HG03097 (cell line): ENCODE data around the gene FN3KRP.
"Not testable (repeated sequence)": the region's sequence is repeated elsewhere in the genome, so short reads cannot be mapped to it uniquely, and the experiment has no call there.

ENCODE experiments used
- ATAC-seq: cut with Tn5 transposase; IDR thresholded peaks from one replicate; pipeline ENCODE4 v1.9.1; 2021; ENCODE audit not compliant: unreplicated experiment, low FRiP score

FN3KRP gene

DNA sequence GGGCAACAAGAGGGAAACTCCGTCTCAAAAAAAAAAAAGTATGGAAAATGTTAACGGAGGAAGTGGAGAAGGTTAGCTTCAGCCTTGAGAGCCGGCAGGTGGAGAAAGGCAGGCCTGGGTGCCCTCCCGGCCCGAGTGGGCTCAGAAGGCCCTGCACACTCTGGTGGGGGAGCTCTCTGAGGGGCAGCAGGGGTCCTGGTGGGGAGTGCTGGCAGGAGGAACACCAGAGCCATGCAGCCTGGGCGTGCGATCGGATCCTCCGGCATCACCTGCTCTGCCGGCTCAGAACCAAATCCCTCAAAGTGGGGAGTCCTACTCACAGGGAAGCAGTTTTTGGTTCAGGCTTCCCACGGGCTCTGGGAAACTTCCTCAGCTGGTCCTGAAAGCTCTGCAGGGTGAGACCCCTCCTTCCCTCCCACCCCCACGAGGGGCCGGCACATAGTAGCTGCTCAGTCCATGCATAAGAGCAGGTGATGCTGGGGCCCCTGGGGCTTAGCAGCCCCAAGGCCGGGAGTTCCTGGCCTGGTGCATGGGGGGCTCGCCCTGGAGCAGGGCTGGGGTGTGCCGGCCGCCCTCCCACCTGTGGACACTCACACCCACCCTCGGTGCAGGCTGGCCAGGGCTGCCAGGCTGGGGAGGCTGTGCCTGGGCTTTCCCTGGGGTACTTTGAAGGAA lies 20.1 kb downstream of the FN3KRP start:
- no peak for ATAC-seq

DNA sequence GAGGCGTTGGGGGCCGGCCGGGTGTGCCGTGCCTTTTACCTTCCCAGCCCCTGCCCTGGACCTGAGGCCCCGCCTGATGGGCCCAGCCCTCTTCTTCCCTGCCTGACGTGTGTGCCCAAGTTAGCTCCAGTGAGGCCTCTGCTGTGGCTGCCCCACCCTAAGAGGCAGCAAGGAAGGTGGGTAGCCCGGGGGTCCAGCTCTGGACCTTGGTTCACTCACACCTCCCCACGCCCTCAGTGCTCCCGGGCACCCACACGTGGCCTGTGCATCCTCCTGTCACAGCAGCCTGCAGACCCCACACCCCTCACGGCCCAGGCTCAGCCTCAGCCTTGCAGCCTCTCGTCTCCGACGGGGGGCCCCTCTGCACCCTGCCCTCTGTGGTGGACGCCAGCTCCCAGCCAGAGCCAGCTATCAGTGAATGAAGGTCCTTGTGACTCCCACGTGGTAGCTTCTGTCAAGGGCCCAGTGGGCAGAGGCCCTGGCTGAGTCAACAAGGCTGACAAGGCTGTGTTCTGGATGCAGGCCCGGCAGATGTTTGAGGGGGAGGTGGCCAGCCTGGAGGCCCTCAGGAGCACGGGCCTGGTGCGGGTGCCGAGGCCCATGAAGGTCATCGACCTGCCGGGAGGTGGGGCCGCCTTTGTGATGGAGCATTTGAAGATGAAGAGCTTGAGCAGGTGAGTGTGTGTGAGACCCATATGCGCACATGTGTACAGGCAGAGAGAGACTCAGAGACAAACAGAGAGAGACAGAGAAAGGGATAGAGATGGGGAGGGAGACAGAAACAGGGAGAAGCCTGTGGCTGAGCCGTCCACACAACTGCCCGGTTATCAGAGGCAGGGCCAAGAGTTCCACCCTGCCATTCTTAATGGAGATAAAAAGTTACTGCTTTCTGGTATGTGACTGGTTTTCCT lies 21.7 kb downstream of the FN3KRP start:
- no peak for ATAC-seq

DNA sequence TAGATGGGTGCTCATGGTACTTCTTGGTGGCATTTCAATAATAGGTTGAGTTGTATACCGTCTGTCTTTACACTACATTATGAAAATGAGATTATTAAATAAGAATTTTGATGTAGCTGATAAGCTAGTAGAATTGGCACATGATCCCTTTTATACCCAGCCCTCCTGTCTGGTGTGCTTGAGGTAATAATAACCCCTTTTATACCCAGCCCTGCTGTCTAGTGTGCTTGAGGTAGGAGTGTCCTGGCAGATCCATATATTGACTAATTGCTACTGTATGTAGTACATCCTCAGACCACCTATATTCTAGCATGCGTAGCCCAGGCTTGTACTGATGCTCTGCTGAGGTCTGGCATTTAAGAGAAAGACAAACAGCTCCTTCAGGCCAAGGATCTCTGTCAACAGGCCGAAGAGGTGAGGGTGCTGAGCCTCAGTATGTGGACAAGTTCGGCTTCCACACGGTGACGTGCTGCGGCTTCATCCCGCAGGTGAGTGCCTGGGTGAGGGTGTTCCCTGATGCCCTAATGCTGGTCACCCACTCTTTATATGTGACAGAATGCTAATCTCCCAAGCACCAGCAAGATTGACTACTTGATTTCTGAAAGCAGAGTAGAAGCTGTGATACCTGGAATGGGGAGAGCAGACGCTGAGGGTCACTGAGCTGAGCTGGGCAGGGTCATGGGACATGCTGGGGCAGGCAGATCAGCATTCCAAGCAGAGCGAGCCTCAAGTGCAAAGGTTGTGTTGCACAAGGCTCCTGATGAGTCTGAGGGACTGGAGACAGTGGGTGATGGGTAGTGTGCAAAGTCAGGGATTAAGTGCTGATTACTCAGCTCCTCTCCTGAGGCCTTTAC lies 24.6 kb downstream of the FN3KRP start:
- no peak for ATAC-seq

DNA sequence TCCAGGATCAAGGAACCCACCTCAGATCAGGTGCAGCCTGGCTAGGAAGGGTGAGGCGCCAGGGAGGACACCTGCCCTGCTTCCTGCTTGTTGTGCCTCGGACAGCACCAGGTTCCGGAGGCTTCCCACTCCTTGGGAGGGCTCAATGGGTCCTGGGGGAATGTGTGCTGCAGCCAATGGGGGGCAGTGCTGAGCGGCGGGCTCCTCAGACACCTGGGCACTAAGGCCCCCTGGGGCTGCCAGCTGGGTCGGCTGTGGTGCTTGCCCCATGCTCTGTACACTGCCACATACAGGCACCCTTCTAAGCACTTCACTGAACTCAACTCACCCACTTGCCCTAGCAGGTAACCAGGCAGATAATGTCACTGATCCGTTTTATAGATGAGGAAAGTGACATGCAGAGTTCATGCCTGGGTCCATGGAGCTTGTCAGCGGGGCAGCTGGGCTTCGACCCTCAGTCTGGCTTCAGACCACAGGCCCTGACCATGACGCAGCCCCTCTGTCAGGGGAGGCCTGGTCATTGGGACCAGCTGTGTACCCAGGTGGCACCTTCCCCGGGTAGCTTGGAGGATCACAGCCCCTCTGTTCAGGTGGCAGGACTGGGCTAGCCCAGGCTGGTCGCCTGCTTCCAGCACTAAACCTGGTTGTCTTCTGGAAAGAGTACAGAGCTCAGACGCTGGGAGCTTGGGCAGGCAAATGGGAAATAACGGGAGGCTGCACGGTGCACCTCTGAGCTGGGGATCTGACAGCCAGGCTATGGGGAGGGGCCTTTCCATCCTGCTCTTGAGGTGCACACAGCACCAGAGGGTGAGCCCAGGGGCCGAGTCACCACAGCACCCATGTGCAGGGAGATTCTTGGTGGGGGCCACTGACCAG lies 27.1 kb downstream of the FN3KRP start:
- no peak for ATAC-seq

DNA sequence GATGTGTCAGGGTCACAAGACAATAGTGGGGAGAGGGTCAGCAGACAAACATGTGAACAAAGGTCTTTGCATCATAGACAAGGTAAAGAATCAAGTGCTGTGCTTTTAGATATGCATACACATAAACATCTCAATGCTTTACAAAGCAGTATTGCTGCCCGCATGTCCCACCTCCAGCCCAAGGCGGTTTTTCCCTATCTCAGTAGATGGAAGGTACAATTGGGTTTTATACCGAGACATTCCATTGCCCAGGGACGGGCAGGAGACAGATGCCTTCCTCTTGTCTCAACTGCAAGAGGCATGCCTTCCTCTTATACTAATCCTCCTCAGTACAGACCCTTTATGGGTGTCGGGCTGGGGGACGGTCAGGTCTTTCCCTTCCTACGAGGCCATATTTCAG lies 28.2 kb downstream of the FN3KRP start:
- not testable (repeated sequence) for ATAC-seq

DNA sequence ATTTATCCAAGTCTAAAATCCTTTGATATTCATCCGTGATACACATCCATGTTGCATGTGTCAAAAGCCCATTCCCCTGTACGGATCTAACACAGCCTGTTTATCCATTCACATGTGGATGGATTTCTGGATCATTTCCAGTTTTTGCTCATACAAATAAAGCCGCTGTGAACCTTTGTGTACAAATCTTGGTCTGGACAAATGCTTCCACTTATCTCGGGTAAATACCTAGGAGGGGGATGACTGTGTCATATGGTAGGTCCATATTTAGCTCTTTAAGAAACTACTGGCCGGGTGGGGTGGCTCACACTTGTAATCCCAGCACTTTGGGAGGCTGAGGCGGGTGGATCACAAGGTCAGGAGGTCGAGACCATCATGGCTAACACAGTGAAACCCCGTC lies 29.0 kb downstream of the FN3KRP start:
- ATAC-seq = no peak

DNA sequence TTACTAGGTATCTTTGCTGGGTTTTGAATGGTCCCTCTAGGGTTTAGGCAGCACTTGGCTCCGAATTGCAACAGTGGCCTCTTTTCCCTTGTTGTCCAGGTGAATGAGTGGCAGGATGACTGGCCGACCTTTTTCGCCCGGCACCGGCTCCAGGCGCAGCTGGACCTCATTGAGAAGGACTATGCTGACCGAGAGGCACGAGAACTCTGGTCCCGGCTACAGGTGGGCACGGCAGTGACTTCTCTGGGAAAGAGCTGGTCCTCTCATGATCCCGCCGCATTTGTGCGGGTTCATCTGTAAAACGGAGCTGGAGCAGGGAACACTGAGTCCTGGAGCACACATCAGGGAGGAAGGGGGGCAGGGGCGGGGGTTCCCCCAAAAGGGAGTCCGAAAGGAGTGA lies 32.2 kb downstream of the FN3KRP start:
- ATAC-seq = no peak

DNA sequence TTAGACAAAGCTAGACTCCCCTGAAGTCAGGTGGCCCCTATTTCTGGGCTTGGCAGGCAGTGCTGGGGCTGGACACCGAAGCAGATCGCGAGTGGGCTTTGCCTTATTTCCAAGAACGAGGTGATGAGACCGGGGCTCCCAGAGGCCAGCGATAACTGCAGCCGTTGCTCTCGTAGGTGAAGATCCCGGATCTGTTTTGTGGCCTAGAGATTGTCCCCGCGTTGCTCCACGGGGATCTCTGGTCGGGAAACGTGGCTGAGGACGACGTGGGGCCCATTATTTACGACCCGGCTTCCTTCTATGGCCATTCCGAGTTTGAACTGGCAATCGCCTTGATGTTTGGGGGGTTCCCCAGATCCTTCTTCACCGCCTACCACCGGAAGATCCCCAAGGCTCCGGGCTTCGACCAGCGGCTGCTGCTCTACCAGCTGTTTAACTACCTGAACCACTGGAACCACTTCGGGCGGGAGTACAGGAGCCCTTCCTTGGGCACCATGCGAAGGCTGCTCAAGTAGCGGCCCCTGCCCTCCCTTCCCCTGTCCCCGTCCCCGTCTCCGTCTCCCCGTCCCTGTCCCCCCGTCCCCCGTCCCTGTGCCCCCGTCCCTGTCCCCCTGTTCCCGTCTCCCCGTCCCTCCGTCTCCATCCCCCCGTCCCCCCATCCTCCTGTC lies 33.9 kb downstream of the FN3KRP start:
- no peak for ATAC-seq

DNA sequence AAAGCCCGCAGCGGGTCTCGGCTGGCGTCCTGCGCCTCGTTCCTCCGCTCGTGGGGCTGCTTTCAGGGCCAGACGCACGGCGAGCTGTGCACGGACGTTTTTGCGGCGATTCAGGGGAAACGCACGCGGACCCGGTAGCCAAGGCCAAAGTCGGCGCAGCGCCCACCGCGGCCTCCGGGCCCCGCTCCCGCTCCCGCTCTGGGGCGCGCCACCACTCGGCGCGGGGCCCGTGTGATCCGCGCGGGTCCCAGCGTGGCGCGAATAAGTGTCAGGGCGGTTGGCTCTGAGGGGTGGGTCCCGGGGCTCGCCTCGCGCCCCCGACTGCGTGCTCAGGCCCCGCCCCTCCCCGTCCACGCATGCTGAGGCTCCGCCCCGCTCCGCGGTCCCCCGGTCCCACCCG lies 34.7 kb downstream of the FN3KRP start:
- peak; percentile 33 for ATAC-seq

DNA sequence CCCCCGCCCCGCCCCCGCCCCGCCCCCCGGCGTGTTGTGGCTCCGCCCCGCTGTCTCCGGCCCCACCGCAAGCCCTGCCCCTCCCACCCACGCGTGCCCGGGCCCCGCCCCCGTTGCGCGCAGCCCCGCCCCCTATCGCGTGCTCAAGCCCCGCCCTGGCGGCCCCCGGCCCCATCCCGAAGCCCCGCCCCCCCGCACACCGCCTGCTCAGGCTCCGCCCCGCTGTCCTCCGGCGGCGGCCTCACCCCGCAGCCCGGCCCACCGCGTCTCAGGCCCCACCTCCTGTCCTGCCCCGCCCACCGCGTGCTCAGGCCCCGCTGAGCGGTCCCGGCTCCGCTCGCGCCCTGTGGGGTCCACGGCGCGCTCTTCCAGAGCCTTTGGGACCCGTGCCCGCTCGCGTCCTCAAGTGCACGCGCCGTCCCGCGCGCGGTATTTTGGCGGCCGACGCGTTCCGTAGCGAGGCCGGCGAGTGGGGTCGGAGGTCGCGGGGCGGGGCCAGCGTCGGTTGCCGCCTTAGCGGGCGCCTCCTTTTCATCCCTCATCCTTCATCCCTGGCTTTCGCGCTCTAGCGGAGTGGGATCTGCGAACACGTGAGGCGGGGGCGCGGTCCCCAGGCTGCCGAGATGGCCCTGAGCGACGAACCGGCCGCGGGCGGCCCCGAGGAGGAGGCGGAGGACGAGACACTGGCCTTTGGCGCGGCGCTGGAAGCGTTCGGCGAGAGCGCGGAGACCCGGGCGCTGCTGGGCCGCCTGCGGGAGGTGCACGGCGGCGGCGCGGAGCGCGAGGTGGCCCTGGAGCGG lies 35.3 kb downstream of the FN3KRP start, which contains the start of gene TBCD:
Gene TBCD, plus strand, starts transcription at position 495 of the 800 bp plus-strand sequence. Its CDS starts 129 bp downstream, at position 624.
- ATAC-seq = peak; percentile 77

DNA sequence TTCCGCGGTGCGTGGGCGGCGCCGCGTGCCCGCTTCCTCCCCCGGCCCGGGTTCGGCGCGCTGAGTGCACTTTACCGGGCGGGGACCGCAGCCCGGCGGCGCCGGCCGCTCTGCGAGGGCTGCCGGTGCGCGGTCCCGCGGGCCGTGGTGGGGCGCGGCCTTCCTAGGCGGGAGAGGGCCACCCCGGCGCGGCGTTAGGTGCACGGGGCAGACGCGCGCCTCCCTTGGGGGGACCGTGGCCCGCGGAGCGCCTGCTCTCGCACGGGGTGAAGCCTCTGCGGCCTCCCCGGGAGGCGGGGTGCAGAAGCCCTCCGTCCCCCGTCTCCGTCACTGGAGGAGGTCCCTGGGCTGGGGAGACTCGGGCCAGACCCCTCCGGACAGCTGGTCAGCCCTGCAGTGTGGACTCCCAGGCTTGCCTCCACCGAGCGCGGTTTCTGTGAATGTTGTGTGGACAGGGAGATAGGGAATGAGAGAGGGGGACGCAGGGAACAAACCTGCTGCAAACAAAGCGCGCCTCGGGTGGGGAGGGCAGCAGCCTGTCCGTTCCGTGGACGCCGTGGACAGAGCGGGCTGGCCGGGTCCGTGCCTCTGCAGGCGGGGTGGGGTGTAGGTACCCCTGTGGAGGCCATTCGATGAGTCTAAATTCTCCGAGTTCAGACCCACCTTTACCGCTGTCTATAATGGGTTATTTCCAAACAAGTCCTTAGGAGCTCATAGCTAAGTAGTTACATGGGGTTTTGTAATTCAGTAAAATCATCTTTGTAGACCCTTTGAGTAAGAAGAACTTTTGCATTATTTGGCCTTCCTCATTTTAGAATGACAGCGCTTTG lies 36.1 kb downstream of the FN3KRP start:
- ATAC-seq = peak; percentile 31

DNA sequence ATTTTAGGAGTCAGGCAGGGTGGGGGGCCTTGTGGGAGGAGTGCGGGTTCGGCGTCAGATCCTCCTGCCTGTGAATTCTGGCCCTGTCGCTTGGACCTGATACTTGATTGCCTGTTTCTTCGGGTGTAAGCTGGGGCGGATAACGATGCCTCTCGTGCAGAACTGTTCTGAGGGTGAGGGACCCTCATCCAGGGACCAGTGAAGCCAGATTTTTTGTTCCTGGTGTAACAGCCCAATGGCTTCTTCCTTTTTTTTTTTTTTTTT lies 36.6 kb downstream of the FN3KRP start:
- no peak for ATAC-seq

DNA sequence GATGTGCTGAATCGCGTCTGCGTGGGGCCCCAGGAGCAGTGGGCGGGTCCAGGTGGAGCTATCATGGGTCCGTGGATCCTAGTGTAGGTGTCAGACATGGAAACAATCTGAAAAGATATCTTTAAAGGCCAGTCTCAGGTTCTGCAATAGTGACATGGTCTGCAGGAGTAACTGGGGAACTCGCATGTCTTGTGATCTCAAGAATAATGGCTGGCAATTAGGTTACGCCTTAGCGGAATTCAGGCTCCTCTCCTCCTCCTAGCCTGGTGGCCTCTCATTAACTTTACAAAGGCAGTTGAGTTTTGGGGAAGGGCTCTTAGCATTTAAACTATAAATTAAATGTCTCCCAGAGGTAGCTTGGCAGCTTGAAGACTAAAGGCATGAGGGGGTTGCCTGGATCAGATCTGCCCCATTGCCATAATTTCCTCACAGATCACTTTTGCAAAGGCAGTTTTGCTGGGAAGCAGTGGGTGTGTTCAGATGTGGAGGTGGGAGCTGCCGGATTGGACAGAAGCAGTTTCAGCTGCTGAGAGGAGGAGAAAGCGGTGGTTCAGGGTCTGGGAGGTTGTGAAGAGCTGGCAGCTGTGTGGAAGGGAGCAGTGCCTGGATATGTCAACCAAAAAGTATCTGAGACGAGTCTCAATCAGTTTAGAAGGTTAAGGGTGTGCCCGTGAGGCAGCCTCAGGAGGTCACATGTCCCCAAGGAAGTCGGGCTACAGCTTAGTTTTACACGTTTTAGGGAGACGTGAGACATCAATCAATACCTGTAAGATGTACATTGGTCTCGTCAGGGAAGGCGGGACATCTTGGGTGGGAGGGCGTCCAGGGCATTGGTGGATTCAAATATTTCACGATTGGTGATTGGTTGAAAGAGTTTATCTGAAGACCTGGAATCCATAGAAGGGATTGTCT lies 38.0 kb downstream of the FN3KRP start:
- ATAC-seq = no peak

DNA sequence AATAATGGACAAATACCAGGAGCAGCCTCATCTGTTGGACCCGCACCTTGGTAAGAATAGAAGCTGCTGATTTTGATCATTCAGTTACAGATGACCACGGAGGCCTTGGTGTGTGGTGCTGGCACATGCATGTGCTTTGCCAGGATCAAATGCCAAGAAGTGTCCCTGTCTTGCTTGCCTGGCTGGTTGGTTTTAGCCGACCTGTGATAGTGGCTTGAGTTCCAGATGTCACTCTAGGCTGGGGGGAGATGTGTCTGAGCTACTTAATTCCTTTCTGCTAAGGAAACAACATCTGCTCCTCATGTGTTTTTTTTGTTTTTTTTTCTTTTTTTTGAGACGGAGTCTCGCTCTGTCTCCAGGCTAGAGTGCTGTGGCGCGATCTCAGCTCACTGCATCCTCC lies 39.7 kb downstream of the FN3KRP start:
- ATAC-seq = no peak

DNA sequence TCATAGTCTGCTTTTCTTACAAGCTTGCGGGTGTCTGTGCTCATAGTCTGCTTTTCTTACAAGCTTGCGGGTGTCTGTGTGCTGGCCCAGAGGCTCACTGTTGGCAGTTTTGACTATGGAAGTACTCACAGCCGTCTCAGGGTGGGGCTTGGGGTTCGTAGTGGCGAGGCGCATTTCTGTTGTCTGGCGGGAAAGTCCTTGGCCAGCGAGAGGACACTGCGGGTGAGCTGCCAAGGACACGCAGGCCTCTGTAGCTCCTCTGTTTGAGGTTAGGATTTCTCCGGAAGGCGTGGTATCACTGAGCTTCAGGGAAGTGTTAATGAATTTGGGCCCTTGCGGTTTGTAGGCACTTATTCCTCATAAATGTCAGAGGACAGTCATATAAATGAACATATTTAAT lies 48.9 kb downstream of the FN3KRP start:
- ATAC-seq = no peak

DNA sequence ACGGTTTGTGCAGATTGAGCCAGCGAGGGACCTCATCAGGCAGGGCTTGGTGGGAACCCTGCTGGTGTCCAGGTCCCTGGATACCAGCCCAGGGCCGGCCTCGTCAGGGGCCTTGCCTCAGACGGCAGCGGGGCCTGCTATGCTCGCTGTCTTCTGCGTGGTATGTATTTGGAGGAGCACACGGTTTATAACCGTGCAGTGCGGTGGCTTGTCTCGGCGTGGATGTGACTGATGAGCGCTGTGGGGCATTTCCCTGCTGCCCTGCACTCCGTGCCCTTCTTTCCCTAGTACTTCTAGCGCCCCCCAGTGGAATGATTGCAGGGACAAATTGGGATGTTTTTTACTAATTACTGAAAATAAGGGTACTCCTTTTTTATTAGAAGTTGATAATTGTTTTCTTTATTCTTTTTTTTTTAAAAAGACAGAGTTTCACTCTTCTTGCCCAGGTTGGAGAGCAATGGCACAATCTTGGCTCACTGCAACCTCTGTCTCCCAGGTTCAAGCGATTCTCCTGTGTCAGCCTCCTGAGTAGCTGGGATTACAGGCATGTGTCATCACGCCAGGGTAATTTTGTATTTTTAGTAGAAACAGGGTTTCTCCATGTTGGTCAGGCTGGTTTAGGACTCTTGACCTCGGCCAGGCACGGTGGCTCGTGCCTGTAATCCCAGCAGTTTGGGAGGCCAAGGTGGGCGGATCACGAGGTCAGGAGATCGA lies 50.7 kb downstream of the FN3KRP start:
- no peak for ATAC-seq
